Measurements from ENCODE around the gene CDCP2.
"Not testable (repeated sequence)": the region's sequence is repeated elsewhere in the genome, so short reads cannot be mapped to it uniquely, and the experiment has no call there.

The CDCP2 gene

DNA sequence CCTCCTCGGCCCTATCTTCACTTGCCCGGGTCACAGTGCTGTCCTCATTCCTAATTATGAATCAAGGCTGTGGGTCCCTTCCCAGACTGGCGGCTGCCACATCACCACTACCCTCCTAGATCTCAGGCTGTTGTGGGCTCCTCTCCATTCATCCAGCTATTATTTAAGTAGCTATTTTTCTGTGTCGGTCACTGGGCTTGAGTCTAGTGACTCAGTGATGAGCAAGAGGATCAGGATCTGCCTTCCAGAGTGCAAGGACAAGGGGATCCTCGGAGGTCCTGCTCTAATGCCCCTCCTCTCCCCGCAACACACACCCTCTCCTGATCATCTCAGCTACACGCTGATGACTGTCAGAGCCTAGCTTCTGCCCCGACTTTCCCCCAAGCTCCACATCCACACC, 34.1 kb downstream of the CDCP2 start:
- in situ Hi-C loops (cut with MboI; ENCODE audit: low sequenced_read_pairs) = no loop called here

DNA sequence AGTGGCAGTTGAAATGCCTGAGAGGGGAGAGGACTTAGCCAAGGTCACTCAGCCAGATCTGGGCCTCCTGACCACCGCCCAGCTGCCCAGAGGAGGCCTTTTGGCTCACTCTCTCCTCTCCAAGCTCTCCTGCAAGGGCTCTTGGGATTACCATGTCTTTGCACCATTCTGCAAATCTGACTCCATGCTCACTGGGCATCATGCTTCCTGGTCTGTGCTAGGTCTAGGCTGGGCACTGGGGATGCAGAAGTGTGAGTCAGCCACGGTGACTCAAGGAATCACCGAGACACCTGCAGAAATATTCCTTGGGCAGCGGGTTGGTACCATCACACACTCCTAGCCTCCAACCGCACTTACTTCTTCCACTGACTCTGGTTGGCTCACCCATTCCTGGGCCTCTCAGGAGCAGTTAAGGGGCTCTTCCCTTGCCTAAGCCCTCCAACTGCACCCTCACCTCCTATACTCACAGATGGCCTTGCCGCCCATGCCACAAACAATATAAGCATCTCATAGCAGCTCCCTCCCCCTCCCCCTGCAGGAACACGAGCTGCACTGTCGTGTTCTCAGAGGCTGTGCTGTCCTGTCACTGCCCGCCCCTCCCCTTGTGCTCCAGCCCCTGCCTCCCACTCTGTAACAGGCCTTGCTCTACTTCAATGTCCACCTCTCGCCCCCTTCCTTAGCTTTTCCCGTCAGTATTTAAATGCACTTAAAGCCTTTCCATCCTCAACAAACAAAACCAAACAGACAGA, 34.8 kb downstream of the CDCP2 start:
- in situ Hi-C loops (cut with MboI; ENCODE audit: low sequenced_read_pairs) = no loop called here

- in situ Hi-C loops (cut with MboI; ENCODE audit: low sequenced_read_pairs) = no loop called here
Observed at GRCh38 chr1:54115520-54115919, 37.3 kb downstream of the CDCP2 start.

GRCh38 chr1:54114955-54115354, 37.8 kb downstream of the CDCP2 start:
- in situ Hi-C loops (cut with MboI; ENCODE audit: low sequenced_read_pairs) = no loop called here

DNA sequence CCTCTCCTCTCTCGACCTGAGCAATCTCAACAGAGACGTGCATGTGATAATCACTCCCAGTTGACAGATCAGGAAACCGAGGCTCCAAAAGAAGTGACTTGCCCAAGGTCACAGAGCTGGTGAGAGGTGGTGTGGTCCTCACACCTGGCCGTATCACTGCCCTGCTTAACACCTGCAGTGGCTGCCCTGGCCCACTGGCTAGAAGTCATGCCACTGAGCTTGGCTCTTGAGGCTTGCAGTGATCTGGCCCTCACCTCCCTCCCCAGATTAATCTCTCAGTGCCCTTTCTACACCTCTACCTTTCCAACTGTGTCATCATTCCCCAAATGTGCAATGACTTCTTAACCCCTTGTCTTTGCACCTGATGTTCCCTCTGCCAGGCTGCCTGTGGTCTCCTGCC, 38.8 kb downstream of the CDCP2 start:
- in situ Hi-C loops (cut with MboI; ENCODE audit: low sequenced_read_pairs) = no loop called here

DNA sequence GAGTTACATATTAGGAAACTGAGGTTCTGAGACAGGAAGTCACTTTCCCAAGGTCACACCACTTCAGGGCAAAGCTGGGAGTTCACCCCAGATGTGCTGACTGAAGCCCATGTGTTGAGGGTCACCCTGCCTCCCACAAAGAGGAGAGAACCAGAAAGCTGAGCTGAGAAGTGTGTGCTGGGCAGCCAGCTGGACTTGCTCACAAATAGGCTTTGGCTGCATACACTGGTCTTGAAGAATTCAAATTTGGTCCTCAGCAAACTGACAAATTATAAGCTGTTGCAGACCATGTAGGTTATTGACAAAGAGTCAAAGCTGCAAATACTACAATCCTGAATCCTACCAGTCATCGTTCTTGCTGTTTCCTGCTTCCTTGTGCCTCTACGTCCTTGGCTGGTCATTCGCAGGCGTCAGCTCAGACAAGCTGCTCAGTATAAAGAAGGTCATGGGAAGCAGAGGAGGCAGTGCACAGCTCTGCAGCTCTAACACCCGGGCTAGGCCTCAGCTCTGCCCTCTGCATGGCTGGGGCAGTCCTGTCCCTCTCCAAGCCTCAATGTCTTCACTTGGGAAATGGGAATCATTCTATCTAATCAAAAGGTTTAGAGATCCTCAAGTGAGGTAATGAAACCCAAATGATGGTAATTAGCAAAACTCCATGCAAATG, 40.0 kb downstream of the CDCP2 start:
- in situ Hi-C loops (cut with MboI; ENCODE audit: low sequenced_read_pairs) = no loop called here

DNA sequence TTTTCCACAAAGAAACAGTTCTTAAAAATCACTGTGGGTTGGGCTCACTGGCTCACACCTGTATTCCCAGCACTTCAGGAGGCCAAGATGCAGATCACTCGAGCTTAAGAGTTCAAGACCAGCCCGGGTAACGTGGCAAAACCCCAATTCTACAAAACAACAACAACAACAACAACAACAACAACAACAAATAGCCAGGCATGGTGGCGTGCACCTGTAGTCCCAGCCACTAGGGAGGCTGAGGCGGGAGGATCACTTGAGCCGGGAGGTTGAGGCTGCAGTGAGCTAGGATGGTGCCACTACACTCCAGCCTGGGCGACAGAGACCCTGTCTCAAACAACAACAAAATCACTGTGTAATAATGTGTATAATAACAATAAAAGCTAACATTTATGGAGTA, 40.8 kb downstream of the CDCP2 start:
- in situ Hi-C loops (cut with MboI; ENCODE audit: low sequenced_read_pairs) = no loop called here

- in situ Hi-C loops (cut with MboI; ENCODE audit: low sequenced_read_pairs) = no loop called here
Observed at GRCh38 chr1:54111624-54112023, 41.2 kb downstream of the CDCP2 start.

DNA sequence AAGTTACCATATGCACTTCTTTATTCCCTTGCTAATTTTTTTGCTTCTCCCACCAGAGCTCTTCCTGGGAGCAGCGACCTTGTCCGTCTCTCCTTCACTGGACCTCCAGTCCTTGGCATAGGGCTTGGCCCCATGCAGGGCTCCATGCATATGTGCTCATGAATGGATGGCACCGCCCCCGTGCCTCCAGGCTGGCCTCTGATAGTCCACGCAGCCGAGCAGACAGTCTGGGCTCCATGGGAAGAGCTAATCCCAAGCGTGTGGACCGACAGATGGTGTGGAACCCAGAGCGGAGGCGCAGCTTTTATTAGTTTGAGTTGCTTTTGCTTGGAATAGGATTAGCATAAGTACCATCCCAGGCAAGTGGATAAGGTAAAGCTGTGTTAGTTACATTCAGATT, 41.8 kb downstream of the CDCP2 start:
- in situ Hi-C loops (cut with MboI; ENCODE audit: low sequenced_read_pairs) = no loop called here

DNA sequence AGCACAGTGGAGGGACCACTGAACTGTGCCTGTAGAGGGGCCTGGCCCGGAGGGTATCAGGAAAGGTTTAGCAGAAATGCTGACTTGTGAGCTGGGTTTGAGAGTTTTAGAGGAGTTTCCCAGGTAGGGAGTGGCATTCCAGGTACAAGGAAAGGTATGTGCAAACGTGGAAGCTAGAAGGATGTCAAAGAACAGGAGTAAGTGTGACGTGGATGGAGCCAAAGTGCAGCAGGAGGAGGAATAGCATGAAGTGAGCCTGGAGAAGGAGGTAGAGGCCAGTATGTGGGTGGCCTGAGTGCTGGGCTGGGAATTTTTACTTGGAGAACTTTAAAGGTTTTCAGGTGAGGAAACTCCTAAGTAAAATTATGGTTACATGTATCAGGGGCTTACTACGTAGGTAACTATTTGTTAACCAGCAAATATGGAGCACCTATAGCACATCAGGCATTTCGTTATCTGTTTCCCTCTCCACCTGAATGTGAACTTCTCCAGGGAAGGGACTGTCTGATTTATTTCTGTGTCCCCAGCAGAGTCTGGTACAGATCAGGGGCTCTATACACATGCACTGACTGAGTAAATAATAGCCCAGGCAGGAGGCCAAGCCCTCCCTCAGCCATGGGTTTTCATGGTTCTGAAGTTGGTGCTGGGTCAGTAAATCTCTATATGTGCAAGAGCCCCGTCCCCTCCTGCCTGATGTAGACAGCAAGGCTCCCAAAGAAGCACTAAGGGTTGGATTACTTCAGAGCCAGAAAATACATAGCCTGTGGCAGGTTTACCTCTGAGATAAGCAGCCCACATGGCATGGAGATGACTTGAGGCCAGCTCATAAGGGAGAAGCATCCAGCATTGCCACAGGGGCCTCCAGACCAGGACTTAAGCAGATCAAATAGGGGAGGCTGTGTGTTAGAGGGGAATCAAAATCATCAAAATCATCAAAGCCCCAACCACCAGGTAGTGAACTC, 43.4 kb downstream of the CDCP2 start:
- in situ Hi-C loops (cut with MboI; ENCODE audit: low sequenced_read_pairs) = no loop called here

- in situ Hi-C loops (cut with MboI; ENCODE audit: low sequenced_read_pairs) = no loop called here
Observed at GRCh38 chr1:54108156-54108555, 44.6 kb downstream of the CDCP2 start.

DNA sequence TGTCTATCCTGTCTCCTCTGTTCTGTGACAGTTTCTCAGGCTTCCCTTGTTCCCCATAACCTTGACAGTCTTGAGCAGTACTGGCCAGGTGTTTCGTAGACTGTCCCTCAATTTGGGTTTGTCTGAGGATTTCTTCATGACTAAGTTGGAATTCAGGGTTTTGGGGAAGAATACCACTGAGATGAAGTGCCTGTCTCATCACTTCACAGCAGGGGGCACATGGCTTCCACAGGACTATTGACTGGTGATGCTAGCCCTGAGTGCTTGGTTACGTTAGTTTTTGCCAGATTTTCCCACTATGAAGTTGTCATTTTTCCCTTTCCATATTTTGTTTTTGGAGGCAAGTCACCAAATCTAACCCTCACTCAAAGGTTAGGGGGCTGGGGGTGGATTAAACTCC, 45.7 kb downstream of the CDCP2 start:
- in situ Hi-C loops (cut with MboI; ENCODE audit: low sequenced_read_pairs) = no loop called here

DNA sequence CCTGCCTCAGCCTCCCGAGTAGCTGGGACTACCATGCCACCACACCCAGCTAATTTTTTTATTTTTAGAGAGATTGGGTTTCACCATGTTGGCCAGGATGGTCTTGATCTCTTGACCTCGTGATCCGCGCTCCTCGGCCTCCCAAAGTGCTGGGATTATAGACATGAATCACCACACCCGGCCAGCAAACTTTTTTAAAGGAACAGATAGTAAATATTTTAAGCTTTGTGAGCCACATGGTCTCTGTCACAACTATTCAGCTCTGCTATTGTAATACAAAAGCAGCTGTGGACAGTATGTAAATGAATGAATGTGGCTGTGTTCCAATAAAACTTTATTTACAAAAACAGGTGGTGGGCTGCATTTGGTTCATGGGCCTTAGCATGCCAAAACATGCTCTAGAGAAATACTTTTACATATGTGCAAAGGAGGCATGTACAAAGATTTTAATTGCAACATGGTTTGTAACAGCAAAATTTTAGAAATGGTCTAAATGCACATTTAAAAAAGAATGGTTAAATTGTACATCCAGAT, 47.0 kb downstream of the CDCP2 start:
- in situ Hi-C loops (cut with MboI; ENCODE audit: low sequenced_read_pairs) = no loop called here

GRCh38 chr1:54105080-54105479, 47.7 kb downstream of the CDCP2 start:
- in situ Hi-C loops (cut with MboI; ENCODE audit: low sequenced_read_pairs) = no loop called here

GRCh38 chr1:54104613-54105012, 48.2 kb downstream of the CDCP2 start:
- in situ Hi-C loops (cut with MboI; ENCODE audit: low sequenced_read_pairs) = not testable (repeated sequence)

- in situ Hi-C loops (cut with MboI; ENCODE audit: low sequenced_read_pairs) = no loop called here
Observed at GRCh38 chr1:54103414-54103813, 49.4 kb downstream of the CDCP2 start.

DNA sequence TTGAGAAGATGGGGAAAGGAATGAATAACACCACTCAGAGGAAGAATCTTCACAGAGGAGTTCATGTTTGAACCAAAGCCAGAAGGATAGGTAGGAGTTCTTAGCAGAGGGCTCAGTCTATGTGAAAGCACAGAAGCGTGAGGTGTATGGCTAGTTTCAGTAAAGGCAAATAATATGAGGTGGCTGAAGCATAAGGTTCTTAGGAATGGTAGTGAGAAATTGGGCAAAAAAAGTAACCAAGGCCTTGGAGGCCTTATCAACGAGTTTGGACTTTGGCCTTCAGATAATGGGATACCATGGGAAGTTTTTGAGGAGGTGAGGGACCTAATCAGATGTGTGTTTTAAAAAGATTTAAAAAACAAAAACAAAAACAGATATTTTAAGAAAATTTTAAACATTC, 52.3 kb downstream of the CDCP2 start:
- in situ Hi-C loops (cut with MboI; ENCODE audit: low sequenced_read_pairs) = no loop called here

- in situ Hi-C loops (cut with MboI; ENCODE audit: low sequenced_read_pairs) = no loop called here
Observed at GRCh38 chr1:54099061-54099610, 53.7 kb downstream of the CDCP2 start.

- in situ Hi-C loops (cut with MboI; ENCODE audit: low sequenced_read_pairs) = no loop called here
Observed at GRCh38 chr1:54096877-54097240, 55.9 kb downstream of the CDCP2 start.

GRCh38 chr1:54096227-54096876, 56.4 kb downstream of the CDCP2 start:
- in situ Hi-C loops (cut with MboI; ENCODE audit: low sequenced_read_pairs) = no loop called here

Measured in HL-60/S4 treated with phorbol 12-myristate 13-acetate at 8.2 ng/mL for 4 days and 3 days (cell line).